ENCODE measurements around the gene CERS6. TPM values are rescaled to one million over a fixed set of nuclear protein-coding genes. Genes with fewer than 3 reads are reported as not detected.

CERS6 gene
- total RNA-seq, 1 donor from 2014 or later: 27.7 TPM

GRCh38 chr2:168794968-168795367, 338.9 kb downstream of the CERS6 start:
- Histone ChIP-seq H3K9me3 (no peaks in the 10 kb centered on the region), H3K4me1 (no peaks in the 10 kb centered on the region), H3K4me3 (no peak overlapping the region), H3K27me3 (no peaks in the 10 kb centered on the region), H3K27ac (no peak overlapping the region), H3K36me3 (no peaks in the 10 kb centered on the region)
- intact Hi-C loops (cut with DNase I): no loop called here
- TF ChIP-seq POLR2A (IDR thresholded peaks at IDR 0.05) (no peak), CTCF (IDR thresholded peaks at IDR 0.05) (no peak), POLR2AphosphoS5 (IDR thresholded peaks at IDR 0.05; ENCODE audit: insufficient read depth in 1 of 2, low read depth in 1 of 2) (no peak)
- DNase-seq (ENCODE audit: extremely low spot score in 2 of 2): no peak

- H3K4me3 ChIP-seq: no peak overlapping the region
- no peak overlapping the region for H3K27ac ChIP-seq
- DNase-seq (ENCODE audit: extremely low spot score in 2 of 2): no peak
- H3K27me3 ChIP-seq: no peaks in the 10 kb centered on the region
- H3K9me3 ChIP-seq: no peaks in the 10 kb centered on the region
- H3K36me3 ChIP-seq: no peaks in the 10 kb centered on the region
- TF ChIP-seq POLR2A (IDR thresholded peaks at IDR 0.05): no peak
- TF ChIP-seq CTCF (IDR thresholded peaks at IDR 0.05): no peak
- no peak for TF ChIP-seq POLR2AphosphoS5 (IDR thresholded peaks at IDR 0.05; ENCODE audit: insufficient read depth in 1 of 2, low read depth in 1 of 2)
- no peaks in the 10 kb centered on the region for H3K4me1 ChIP-seq
- intact Hi-C loops (cut with DNase I): no loop called here
These were observed 340.1 kb downstream of the CERS6 start for GRCh38 chr2:168796090-168796577.

- no peak for DNase-seq (ENCODE audit: extremely low spot score in 2 of 2)
- H3K9me3 ChIP-seq: no peaks in the 10 kb centered on the region
- peak in 1 of 2 donors; percentile 40 for TF ChIP-seq POLR2AphosphoS5 (IDR thresholded peaks at IDR 0.05; ENCODE audit: insufficient read depth in 1 of 2, low read depth in 1 of 2)
- TF ChIP-seq CTCF (IDR thresholded peaks at IDR 0.05): no peak
- TF ChIP-seq POLR2A (IDR thresholded peaks at IDR 0.05): no peak
- H3K4me3 ChIP-seq: no peak overlapping the region
- no peak overlapping the region for H3K27ac ChIP-seq
- no peaks in the 10 kb centered on the region for H3K4me1 ChIP-seq
- H3K36me3 ChIP-seq: no peaks in the 10 kb centered on the region
- H3K27me3 ChIP-seq: no peaks in the 10 kb centered on the region
- intact Hi-C loops (cut with DNase I): no loop called here
These were observed 340.7 kb downstream of the CERS6 start for GRCh38 chr2:168796583-168797285.

GRCh38 chr2:168797286-168797655, 341.2 kb downstream of the CERS6 start:
- TF ChIP-seq POLR2AphosphoS5 (IDR thresholded peaks at IDR 0.05; ENCODE audit: insufficient read depth in 1 of 2, low read depth in 1 of 2) (no peak), CTCF (IDR thresholded peaks at IDR 0.05) (no peak), POLR2A (IDR thresholded peaks at IDR 0.05) (no peak)
- Histone ChIP-seq H3K27ac (no peak overlapping the region), H3K4me3 (no peak overlapping the region), H3K27me3 (no peaks in the 10 kb centered on the region), H3K36me3 (no peaks in the 10 kb centered on the region), H3K4me1 (peaks cover 4% of the 10 kb centered on the region), H3K9me3 (no peaks in the 10 kb centered on the region)
- intact Hi-C loops (cut with DNase I): no loop called here
- DNase-seq (ENCODE audit: extremely low spot score in 2 of 2): no peak
